NT2/D1 (cell line): Measurements from ENCODE around the gene IL34.

Experiments used
- YY1 ChIP-seq: IDR thresholded peaks from 2 replicates; pipeline ENCODE4 v1.6.1; 2011; ENCODE audit not compliant: insufficient read length, insufficient read depth
- ZNF274 ChIP-seq: IDR thresholded peaks from 2 replicates; pipeline ENCODE4 v1.6.1; 2011; ENCODE audit warnings: mild to moderate bottlenecking, low read depth, low read length

- TF ChIP-seq ZNF274 = no peak
- TF ChIP-seq YY1 = no peak
These were observed 34.5 kb upstream of the IL34 start for GRCh38 chr16:70611785-70612303.
